CD4-positive, alpha-beta T cell treated with Interleukin-4 for 4 hours (primary cell): ENCODE results near the gene TBC1D5.
"Not testable (repeated sequence)": the region's sequence is repeated elsewhere in the genome, so short reads cannot be mapped to it uniquely, and the experiment has no call there.

Source experiments
- DNase-seq: peaks from one replicate; pipeline ENCODE4 v3.0.0-alpha.2; 2020

Gene TBC1D5

DNA sequence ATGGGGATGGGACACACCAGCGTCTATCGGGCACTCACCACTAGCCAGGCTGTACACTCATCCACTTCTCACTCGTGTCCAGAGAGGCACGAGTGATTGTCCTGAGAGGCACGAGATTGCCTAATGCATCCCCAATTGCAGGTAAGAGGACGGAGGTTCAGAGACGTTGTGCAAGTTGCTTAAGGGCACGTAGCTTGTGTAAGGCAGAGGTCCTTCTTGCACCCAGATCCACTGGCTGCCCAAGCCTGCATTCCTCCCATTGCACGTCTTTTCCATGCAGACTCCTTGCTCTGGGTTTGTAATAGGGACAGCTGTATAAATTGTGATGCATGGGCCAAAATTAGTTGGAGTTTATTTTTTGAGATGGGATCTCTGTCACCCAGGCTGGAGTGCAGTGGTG is 593.4 kb downstream of the TBC1D5 start:
- DNase-seq, result no peak

DNA sequence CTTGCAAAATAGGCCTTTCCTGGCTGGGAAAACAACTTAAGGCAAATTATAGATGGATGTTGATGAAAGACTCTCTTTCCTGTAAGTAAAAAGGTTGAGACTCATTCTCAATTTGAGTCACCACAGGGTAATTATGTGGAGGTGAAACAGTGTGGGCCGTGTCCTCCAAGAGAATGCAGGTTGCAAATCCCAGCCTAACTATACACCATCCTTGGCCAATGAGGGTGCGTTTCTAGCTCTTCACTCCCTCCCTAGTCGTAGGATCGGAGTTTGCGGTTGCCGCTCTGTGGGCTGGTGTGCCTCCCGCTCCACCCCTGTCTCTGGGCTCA is 597.8 kb downstream of the TBC1D5 start:
- no peak for DNase-seq

DNA sequence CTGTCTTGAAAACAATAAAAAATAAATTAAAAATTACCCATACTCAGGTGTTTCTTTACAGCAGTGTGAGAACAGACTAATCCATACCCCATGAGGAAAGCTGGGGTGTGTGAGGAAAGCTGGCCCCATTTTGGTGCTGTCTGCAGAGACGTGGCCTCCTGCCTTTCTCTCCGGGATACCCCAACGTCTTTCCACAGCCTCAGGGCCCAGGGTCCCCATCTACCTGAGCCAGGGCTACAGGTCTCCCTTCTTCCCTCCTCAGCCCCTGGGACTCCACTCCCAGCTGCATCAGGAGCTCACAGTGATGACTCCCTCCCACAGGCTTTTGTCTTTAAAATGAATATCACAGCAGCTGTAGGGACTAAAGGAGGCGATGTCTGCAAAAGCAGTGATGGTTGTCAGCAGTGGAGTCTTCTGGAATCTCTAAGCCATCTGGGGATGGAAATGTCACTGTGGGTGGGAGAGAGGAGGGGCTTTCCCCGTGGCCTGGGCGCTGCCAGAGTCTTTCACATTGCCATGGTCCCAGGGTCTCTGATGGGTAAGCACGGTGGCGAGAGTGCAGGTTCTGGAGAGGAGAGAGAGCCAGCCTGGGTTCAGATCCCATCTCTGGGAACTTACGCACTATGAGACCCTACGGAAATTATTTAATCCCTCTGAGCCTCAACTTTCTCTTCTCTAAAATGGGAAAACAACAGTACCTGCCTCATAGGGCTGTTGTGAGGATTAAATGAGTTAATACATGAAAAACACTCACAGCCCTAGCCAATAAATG is 598.4 kb downstream of the TBC1D5 start:
- no peak for DNase-seq

DNA sequence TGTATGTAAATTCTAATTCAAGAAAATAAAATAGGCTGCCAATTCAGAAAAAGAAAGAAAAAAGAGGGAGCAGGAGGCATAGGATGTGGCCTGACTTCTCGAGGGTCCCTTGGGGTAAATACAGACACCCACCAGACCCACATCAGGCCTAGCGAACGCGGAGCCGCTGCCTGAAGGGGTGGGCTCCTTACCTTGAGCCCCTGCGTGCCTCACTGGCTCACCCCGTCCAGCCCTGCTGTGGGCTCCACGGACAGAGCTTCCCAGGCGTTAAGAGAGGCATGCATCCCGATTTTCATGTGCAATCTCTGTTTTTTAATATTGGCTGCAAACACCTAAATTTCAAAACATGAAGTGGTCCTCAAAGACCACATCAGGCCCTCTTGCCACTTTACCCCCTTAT is 599.9 kb downstream of the TBC1D5 start:
- no peak for DNase-seq

DNA sequence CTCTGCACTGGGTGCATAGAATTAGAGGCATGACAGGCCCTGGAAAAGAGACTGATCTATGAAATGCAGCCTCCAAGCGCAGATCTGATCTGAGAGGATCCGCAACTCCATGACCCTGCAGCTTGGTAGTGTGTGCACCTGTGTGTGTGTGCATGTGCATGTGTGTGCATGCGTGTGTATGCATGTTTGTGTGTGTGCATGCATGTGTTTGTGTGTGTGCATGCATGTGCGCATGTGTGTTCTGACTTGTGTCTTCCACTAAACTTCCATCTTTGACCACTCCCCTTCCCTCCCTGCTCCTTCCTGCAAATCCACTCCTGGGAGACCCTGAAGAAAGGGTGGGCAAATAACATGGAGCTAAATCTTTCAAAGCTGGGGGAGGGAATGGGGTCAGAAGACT is 600.7 kb downstream of the TBC1D5 start:
- no peak for DNase-seq

DNA sequence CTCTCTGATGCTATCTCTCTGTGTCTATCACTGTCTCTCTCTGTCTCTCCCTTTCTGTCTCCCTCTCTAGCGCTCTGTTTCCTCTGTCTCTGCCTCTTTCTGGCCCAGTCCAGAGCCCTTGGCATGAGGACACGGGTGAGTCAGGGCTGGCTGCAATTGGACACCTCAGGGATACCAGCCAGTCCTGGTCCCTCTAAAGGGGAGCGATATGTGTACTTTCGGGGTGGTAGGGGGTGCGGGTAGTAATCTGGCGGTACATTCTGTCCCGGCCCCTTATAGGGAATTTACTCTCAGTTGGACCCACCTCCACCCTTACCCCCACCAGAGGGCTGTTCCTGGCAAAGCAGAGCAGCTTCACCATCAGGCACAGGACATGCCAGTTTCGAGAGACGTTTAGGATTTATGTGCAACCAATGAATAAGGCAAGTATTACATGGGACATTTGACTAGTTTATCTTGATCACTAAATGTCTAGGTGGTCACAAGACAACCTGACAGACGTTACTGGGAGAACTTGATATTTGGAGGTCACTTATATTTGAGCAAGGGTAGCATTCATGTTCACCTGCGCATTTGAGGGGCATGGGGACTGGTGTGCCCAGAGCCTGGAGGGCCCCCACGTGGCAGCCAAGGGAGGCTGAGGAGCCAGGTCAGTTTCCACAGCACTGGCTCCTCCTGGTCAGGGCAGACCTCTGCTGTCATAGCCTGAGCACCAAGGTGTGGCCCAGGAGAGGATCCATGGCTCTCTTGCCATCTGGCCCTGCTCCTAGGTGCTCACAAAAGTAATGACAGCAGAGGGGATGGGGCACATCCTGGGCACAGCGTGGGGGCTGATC is 601.5 kb downstream of the TBC1D5 start:
- no peak for DNase-seq

DNA sequence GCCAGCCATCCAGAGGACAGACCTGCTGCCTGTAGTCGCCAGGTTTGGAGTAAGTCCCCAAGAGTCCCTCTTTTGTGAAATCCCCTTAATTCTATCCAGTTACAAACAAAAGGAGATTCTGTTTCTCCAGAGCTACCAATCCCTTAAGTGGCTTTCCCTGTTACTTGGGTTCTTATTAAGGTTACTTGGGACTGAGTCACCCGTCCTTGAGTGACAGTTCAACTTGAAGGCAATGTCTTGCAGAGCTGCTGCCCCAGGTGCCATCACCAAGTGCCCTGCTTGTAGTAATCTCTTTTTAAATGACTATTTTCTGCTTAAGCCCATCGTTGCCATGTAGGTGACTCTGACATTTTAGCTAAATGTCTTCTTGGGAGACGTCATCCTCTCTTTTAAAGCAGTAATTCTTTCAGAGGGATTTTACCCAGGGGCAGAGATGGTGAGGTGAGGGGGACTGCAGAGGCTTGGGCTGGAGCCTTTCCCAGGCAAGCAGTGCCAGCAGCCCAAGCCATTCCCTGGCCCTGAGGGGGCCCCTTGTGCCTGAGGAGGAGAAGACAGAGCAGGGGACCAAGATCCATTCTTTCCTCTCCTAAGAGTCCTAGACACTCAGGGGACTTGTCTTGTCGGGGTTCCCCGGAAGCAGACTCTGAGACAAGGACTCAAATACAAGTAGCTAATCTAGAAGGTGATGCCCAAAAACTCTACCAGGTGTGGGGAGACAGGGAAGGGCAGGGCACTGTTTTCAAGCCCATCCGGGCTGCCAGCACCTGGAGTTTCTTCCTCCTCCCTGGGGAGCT is 604.0 kb downstream of the TBC1D5 start:
- no peak for DNase-seq

DNA sequence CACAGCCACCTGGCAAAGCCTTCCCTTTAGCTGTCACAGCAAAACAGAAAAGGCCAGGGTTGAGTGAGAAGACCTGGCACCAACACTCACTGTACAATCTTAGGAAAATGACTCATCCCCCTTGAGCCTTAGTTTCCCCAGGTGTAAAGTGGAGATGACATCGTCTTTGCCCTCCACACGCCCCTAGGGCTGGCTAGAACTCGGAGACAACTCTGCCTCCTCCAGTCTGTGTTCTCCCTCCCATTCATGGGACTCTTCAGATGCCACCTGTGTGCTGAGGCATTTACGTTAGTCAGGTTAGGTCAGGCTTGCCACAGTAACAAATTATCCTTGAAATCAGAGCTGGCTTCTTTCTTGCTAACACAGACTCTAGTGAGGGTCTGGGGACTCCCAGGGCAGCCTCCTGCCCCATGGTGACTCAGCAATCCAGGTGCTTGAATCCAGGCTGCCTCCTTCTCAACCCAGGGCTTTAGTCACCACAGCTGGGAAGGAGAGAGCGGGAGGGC is 605.1 kb downstream of the TBC1D5 start:
- no peak for DNase-seq

DNA sequence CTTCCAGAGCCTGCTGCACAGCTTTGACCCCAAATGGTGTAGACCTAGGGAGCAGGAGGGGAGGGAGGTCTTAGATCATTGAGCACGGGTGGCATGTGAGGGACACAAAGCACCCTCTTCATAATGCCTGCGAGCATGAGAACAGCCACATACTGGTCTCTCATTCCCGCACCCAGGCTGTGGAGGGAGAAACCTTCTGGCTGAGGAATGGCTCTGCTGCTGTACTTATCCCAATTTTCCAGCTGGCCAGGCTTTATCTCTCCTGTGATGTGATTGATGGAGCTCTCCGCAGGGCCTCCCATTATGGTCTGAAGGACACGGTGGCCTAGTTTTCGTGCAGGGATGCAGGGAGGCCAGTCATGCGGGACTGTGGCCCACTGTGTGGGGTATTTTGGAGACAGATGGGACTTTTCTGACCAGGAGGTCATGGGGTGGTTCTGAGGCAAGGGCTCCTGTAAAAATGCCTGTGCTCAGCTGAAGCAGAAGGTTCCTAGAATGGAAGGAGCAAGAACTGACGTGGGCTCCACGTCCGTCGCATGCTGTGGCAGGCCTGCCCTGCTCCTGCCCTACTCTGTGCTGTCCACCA is 606.2 kb downstream of the TBC1D5 start:
- no peak for DNase-seq

DNA sequence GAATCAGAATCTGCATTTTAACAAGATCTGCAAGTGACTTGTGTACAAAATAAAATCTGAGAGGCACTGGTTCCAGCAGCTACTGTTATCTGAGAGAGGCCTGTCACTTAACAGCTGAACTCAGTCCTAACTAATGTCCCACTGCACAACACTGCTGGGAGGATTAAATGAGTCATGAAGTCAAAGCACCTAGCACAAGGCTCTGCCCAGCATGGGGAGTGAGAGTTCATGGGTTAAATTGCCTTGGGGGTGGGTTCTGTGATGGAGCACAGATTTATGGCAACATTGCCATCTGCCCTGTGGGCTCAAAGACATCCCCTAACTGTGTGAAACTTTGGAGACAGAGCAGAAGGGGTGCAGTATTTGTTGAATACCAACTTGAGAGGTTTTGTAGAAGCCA is 606.7 kb downstream of the TBC1D5 start:
- DNase-seq, result no peak

DNA sequence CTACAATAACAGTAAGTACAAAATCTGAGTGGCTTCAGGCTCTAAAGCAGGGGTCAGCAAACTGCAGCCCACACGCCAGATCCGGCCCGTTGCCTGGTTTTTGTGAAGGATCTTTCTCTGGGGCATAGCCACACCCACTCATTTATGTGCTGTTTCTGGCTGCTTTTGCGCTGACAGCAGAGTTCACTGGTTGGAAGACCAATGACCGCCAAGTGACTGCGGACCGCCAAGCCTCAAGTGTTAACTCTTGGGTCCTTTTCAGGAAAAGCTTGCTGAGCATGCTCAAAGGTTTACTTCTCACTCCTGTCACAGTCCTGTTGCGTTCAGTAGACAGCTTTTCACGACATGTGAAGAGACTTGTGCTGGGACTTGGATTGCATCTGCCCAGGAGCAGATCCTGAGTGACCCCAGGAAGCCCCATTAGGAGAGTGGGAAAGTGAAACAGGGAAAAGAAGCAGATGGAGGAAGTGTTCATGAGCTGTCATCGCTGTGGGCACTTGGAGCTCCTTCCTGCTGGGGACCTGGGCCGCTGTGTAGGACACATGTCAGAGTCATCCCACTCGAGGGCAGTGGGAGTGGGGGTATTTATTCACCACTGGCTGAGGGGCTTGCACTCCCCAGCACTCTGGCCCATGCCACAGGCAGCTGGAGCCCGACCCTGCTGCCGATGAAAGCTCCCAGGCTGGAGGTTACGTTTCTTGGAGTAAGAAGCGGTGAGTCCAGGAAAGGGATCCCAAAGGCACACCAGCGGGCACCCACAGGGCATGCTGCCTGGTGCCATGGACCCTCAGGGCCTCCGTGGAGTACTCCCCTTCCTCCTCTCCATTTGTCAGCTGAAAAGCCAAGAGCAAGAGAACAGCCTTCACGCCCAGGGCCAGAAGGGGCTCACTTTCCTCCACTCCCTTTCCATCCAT is 608.5 kb downstream of the TBC1D5 start:
- no peak for DNase-seq

DNA sequence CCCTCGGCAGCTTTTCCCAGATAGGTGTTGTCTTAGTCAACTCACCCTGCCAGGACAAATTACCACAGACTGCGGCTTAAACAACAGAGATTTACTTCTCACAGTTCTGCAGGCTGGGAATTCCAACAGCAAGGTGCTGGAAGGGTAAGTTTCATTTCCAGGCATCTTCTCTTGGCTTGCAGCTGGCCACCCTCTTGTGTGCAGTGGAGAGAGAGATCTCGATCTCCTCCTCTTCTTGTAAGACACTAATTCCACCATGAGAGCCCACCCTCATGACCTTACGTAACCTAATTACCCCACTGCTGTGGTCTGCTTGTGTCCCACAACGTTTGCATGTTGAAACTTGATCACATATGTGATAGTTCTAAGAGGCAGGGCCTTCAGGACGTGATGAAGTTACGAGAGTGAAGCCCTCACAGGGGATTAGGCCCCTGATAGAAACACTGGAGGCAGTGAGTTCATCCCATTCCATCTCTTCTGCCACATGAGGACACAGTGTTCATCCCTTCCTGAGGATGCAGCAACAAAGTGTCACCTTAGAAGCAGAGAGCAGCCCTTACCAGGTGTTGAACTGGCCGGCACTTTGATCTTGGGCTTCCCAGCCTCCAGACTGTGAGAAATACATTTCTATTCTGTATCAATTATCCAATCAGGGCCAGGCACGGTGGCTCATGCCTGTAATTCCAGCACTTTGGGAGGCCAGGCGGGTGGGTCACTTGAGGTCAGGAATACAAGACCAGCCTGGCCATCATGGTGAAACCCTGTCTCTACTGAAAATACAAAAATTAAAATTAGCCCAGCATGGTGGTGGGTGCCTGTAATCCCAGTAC is 609.9 kb downstream of the TBC1D5 start:
- DNase-seq, result no peak

DNA sequence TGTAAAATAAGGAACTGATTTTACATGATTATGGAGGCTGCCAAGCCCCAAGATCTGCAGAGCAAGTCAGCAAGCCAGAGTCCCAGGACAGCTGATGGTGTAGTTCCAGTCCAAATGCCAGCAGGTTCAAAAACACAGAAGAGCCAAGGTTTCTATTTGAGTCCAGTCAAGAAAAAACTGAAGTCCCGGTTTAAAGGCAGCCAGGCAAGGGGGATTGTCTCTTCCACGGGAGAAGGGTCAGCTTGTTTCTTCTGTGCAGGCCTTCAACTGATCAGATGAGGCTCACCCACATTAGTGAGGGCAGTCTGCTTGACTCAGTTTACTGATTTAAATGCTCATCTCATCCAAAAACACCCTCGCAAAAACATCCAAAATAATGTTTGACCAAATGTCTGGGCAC is 611.5 kb downstream of the TBC1D5 start:
- DNase-seq, result no peak

DNA sequence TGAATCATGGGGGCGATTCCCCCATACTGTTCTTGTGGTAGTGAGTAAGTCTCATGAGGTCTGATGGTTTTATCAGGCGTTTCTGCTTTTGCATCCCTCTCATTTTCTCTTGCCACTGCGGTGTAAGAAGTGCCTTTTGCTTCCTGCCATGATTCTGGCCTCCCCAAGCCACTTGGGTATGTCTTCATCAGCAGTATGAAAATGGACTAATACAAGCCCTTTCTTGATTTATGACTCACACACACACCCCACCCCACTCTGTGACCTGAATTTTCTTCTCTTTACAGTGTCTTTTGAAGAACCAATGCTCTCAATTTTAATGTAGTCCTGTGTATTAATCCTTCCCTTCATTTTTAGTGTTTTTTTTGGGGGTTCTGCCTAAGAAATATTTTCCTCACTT is 612.9 kb downstream of the TBC1D5 start:
- DNase-seq, result no peak

DNA sequence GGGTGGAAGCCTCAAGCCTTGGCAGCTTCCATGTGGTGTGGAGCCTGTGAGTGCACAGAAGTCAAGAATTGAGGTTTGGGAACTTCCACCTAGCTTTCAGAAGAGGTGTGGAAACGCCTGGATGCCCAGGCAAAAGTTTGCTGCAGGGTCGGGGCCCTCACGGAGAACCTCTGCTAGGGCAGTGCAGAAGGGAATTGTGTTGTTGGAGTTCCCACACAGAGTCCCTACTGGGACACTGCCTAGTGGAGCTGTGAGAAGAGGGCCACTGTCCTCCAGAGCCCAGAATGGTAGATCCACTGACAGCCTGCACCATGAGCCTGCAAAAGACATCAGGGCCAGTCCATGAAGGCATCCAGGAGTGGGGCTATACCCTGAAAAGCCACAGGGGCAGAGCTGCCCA is 613.8 kb downstream of the TBC1D5 start:
- DNase-seq, result not testable (repeated sequence)

DNA sequence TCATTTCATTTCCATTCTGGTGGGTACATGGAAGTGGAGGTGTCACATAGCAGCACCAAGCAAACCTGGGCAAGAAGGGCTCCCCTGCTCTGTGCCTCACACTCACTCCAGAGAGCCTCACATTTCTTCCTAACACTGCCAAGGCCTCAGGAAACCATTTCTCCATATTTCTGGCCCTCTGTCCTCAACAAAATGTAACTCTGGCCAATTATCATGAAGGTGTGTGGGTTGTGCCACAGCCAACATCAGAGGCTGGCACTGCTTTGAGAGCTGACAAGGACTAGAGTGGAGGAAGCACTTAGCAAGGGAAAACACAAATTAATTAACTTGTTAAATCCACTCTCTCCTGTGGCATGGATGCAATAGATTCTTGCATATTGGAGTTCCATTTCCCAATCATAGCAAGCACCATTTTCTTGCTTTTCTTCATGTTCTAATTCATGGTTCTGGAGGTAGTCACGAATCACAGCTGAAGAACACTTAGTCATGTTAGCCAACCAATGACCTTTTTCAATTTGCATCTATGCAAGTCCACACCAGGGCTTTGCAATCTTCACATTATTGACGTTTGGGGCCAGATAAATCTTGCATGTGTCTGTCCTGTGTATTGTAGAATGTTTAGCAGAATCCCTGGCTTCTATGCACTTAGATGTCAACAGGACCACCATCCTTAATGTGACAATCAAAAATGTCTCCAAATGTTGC is 616.5 kb downstream of the TBC1D5 start:
- no peak for DNase-seq

DNA sequence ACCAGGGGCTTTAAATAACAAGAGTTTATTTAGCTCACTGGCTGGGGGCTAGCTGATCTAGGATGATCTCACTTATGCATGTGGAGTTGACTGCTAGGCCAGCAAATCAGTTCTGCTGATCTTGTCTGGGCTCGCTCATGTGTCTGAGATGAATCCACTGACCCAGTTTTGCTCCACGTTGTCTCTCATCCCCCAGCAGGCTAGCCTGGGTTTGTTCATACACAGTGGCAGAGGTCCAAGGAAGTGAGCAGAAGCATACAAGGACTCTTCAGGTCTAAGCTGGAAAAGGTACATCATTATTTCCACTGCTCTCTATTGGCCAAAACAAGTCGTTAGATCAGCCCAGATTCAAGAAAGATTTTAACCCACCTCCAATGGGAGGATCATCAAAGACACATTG is 619.7 kb downstream of the TBC1D5 start:
- no peak for DNase-seq

DNA sequence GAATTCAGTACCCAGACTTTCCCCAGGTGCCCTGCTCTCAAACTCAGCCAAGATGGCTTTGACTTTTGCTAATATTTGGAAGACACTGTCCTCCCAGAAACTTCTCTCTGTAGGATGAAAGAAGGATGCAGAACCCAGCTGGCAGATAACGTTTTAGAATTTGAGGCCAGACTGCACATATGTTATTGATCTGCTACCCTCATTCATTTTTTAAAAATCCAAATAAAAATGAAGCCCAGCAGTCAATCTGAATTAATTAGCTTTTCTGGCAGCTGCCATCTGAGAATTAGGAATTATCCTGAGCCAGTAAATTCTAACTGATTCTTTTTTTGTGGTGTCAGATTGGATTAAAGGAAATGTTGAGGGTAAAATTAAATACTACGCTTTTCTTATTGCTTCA is 621.1 kb downstream of the TBC1D5 start:
- DNase-seq, result no peak

DNA sequence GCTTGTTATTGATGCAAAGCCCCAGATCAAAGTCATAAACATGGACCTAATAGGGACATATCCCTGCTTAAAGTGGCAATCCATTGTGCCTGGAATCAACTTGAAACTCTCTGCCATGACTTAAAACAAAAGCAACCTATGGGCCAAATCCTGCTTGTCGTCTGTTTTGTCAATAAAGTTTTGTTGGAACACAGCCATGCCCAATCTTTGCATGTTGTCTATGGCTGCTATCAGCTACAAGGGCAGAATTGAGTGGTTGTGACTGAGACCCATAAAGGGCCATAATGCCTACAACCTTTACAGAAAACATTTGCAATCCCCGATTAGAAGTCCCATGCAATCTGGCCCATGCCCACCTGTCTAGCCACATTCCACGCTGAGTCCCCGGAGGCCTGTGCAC is 622.3 kb downstream of the TBC1D5 start:
- DNase-seq, result no peak
